ENCODE results near the gene RPUSD2.

RPUSD2 gene

DNA sequence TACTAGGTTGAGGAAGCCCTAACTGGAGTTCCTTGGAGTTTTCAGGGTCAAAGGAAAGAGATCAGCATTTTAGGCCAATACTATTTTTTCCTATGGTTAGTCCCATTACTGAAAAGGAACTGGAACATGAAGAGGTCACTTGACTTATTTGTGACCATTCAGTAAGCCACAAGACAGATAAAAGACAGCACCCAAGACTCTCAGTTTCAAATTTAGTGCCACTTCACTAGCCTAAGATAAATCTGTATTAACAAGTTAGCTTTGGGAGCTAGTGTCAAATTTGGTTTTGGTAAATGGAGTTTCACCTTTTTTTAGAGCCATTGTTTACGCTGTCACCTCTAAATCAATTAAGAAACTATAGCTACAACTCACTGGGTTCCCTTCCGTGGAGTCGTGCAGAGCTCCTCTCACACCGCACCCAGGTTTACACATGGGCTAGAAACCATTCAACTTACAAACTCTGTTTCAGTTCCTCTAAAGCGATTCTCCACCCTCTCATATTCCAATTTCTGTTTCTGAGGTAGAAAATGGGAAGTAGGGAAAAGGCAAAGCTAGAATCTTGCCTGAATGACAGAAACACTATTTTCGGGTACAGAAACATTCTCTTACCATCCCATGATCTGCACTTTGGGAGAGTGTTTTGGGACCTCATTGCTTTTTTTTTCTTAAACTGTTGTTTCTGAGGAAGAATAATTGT lies 18.6 kb upstream of the RPUSD2 start:
- no peak overlapping the region for H3K4me3 ChIP-seq (ENCODE audit: control insufficient read depth, low read depth, low read length)
- DNase-seq (ENCODE audit: low read depth) = no peak
- TF ChIP-seq, protein P1, sequence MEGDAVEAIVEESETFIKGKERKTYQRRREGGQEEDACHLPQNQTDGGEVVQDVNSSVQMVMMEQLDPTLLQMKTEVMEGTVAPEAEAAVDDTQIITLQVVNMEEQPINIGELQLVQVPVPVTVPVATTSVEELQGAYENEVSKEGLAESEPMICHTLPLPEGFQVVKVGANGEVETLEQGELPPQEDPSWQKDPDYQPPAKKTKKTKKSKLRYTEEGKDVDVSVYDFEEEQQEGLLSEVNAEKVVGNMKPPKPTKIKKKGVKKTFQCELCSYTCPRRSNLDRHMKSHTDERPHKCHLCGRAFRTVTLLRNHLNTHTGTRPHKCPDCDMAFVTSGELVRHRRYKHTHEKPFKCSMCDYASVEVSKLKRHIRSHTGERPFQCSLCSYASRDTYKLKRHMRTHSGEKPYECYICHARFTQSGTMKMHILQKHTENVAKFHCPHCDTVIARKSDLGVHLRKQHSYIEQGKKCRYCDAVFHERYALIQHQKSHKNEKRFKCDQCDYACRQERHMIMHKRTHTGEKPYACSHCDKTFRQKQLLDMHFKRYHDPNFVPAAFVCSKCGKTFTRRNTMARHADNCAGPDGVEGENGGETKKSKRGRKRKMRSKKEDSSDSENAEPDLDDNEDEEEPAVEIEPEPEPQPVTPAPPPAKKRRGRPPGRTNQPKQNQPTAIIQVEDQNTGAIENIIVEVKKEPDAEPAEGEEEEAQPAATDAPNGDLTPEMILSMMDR (conservative IDR thresholded peaks at IDR 0.05; ENCODE audit: control insufficient read depth, insufficient read depth, low read depth, low read length) = no peak

DNA sequence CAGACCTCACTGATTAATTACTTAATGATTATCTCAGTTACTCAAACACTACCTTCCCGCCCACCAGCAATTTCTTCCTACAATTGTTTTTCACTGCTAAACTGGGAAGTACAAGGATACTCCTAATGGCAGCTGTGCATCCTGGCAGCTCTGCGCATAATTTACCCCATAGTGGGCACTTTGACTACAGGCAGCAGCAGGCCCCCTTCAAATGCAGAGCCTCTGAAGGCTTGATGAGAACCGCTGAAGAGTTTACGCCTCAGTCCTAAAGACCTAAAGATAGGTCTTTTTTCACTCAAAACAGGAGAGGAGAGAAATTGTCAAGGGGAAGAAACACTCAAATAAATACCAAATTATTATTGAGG lies 15.0 kb upstream of the RPUSD2 start:
- TF ChIP-seq, protein P1 (conservative IDR thresholded peaks at IDR 0.05; ENCODE audit: control insufficient read depth, insufficient read depth, low read depth, low read length) = no peak
- H3K4me3 ChIP-seq (ENCODE audit: control insufficient read depth, low read depth, low read length) = no peak overlapping the region
- no peak for DNase-seq (ENCODE audit: low read depth)

DNA sequence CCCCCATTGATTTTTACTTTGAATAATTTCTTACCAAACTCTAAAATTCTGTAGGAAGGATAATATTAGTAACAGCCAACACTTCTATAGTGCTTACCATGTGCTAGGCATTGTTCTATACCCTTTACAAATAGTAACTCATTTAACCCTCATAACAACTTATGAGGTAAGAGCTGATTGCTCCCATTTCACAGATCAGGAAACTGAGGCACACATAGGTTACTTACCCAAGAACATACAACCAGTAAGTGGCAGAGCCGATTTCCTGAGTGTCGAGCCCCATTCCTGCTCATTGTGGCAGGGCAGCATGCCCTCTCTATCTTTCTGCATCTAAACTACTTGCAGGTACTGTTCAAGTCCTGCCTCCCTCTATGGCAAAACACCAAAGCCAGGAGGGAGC lies 13.2 kb upstream of the RPUSD2 start:
- no peak for DNase-seq (ENCODE audit: low read depth)
- TF ChIP-seq, protein P1 (conservative IDR thresholded peaks at IDR 0.05; ENCODE audit: control insufficient read depth, insufficient read depth, low read depth, low read length) = no peak
- no peak overlapping the region for H3K4me3 ChIP-seq (ENCODE audit: control insufficient read depth, low read depth, low read length)

DNA sequence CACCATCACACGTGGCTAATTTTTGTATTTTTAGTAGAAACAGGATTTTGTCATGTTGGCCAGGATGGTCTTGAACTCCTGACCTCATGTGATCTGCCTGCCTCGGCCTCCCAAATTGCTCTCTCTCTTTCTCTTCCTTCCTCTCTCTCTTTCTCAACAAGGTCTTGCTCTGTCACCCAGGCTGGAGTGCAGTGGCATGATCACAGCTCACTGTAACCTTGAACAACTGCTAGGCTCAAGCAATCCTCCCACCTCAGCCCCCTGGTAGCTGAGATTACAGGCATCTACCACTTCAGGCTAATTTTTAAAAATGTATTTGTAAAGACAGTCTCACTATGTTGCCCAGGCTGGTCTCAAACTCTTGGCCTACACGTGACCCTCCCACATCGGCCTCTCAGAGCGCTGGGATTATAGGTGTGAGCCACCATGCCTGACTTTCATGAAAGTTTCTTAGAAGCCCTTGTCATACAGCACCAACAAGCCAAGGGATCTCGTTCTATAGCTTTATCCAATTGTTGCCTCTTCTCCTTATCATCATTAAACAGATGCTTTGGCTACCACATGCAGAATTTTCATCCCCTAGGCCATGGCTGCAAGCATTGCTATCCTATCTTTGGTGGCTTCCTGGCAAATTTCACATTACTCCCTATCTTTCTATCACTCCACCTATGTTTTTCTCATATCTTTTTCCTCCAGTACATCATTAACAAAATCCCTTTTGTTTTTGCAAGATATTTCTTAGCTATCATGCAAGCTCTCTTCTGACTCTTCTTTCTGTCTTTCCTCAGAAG lies 10.0 kb upstream of the RPUSD2 start:
- TF ChIP-seq, protein P1 (conservative IDR thresholded peaks at IDR 0.05; ENCODE audit: control insufficient read depth, insufficient read depth, low read depth, low read length) = no peak
- H3K4me3 ChIP-seq (ENCODE audit: control insufficient read depth, low read depth, low read length) = no peak overlapping the region
- no peak for DNase-seq (ENCODE audit: low read depth)

DNA sequence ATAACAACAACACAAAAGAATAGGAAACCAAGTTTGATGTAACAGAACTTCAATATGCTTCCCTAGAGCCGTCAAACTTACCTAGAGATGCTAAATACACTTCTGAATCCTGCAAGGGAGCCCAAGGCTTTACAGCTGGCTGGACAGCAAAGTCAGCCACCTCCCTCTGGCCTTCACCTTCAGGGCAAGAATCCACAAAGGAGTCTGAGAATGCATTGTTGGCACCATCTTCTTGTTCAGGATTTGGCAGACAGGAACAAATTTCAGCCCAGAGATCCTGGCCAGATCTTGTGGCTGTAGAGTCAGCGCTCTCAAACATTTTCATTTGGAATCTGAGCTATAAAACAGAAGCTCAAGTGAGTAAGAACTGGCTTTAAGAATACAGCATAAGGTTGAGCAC lies 6.4 kb upstream of the RPUSD2 start:
- no peak overlapping the region for H3K4me3 ChIP-seq (ENCODE audit: control insufficient read depth, low read depth, low read length)
- DNase-seq (ENCODE audit: low read depth) = no peak
- TF ChIP-seq, protein P1 (conservative IDR thresholded peaks at IDR 0.05; ENCODE audit: control insufficient read depth, insufficient read depth, low read depth, low read length) = no peak

DNA sequence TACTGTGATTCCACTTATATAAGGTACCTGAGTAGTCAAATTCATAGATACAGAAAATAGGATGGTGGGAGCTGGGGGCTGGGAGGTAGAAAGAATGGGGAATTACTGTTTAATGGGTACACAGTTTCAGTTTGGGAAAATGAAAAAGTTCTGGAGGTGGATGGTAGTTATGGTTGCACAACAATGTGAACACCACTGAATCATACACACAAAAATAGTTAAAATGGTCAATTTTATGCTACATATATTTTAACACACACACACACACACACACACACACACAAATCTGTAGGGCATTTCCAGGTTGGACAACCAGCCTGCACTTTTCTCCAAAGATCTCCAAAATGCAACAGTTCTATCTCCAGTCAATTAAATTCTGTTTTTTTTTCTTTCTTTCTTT lies 5.7 kb upstream of the RPUSD2 start:
- TF ChIP-seq, protein P1 (conservative IDR thresholded peaks at IDR 0.05; ENCODE audit: control insufficient read depth, insufficient read depth, low read depth, low read length) = no peak
- peak; percentile 8 for DNase-seq (ENCODE audit: low read depth)
- no peak overlapping the region for H3K4me3 ChIP-seq (ENCODE audit: control insufficient read depth, low read depth, low read length)

Data from fibroblast of mammary gland (primary cell).